Activated T-helper 1 cell treated with Interleukin-2 at 50 U/mL for 16 hours (primary cell): Measurements from ENCODE around the gene EPS15.

Source experiments
- DNase-seq: peaks from one replicate; pipeline ENCODE4 v3.0.0-alpha.2; 2020; ENCODE audit warnings: low read depth

EPS15 gene

DNA sequence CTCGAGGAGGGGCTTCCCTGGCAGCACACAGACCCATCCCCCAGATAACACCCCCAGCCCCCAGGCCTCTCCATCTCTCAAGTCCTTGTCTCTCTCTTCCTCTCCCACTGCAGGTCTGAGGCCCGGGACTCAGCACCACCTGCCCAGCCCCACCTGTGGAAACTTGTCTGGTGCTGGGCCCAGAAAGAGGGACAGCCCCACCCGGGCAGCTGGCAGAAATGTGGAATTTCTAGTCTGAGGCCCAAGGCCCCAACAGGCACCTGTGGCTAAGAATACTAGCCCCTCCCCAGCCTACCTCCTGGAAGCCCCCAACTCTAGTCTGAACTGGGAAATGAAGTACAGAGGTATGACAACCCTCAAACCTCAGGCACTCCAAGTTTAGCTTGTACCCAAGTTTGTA, 204.1 kb downstream of the EPS15 start:
- no peak for DNase-seq

DNA sequence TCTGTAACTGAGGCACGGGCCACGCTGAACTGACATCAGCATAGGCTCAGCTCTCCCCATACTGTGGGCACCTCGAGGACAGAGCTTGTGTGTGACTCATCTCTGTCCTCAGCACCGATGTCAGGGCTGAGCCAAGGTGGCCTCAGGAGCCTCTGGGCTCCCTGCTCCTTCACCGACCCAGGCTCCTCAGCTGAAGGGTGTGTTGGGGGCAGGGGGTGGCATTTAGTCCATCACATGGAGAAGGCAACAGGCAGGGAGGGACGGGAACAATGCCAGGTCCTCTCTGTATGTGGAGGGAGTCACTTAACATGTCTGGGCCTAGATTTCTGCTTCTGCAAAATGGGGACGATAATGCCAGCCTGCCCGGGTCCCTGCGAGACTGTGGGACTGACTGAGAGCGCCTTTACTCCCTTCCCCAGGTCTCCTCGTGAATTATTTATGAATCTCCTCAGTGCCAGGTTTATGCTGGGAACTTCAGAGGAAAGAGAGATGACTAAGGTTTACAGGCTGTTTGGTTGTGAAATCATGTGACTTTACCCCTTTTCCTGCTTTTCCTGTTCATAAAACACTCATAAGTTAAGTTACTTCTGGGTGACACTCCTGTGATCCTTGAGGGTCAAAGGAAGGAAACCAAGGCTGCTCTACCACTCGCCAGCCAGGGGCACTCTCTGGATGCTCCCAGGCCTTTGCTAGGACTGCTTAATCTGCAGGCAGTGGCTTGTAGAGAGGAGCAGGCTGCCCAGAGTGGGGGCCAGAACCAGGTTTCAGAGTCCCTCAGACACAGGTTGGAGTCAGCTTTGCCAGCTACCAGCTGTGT, 204.9 kb downstream of the EPS15 start:
- DNase-seq, result no peak

DNA sequence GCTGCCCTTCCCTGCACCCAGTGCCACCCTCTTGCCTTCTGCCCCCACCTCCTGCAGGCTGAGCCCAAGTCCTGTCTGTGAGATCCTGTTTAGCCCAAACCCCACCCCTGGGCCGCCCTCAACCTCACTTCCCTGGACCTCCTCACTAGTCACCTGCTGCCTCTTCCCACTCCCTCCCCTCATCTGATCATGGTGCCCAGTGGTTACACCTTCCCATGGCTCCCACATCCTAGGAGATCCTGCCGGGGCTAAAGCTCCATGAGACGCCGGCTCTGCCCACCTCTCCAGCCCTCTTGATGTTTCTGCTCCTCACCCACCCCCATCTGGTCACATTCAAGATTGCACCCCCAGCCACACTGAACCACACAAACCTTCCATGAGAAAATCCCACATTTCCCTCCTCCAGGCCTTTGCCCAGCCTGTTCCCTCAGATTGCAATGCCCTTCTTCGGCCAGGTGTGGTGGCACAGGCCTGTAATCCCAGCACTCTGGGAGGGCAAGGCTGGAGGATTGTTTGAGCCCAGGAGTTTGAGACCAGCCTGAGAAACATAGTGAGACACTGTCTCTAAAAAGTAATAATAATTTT, 205.7 kb downstream of the EPS15 start:
- DNase-seq, result no peak

DNA sequence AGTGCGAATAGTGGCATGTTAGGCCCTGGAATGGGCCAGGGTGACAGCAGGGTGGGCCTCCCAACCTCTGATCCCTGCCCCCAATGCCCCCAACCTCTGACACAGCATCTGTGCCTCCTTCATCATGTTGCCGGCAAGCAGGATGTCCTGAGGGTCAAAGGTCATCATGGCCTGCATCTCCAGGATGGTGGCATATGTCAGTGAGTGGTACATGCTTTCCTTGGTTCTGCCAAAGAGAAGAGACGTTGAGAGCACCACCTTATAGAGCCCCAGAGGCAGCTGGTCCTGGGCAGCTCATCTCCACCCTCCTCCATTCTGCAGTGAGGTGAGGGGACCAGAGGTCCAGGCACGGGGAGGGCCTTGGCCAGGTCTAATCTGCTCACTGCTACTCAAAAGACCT, 206.3 kb downstream of the EPS15 start:
- no peak for DNase-seq

DNA sequence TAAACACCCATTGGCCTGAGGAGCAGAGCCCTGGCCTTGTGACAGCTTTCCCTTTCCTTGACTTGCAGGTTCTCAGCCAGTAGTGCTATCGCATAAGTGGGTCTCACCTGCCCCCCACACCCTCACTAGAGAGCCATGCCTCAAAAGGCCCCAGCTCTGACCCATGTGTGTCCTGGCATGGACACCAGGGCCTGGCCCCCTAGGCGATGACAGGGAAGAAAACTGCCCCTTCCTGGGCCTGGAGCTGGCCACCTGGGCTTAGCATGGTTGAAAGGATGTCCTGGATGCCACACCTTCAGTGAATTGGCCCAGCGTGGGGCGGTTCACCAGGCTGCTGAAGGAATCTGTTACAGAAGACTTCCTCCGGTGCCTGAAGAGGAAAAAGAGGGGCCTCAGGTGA, 207.2 kb downstream of the EPS15 start:
- no peak for DNase-seq

DNA sequence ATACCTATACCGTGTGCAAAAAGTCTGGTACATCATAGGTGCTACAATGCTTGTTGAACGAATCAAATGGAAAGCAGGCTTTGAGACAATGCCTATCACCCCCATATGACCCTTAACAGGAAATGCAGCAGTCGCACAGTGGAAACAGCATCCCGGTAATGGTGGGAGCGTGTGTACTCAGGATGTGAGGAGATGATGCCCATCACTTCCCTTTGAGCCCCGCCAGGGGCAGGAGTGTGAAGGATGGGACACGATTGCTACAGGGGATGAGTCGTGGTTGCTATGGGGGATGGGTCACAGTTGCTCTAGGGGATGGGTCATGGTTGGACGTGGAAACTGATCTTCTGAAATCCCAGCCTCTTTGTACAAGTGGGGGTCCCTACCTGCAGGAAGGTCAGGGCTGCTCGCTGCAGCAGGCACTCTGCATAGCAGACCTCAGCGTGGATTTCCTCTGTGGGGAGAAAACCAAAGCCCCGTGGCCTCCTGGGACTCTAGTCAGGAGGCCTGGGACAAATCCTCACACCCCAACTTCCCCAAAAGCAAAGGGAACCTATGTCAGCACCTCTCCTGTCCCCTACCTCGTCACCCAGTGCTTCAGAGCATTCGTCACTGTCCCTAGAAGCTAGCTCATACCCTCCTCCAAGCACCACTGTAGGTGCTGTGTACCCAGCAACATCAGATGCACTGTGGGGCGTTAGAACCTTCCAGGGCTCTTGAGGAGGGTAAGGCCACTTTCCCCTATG, 208.0 kb downstream of the EPS15 start:
- no peak for DNase-seq

DNA sequence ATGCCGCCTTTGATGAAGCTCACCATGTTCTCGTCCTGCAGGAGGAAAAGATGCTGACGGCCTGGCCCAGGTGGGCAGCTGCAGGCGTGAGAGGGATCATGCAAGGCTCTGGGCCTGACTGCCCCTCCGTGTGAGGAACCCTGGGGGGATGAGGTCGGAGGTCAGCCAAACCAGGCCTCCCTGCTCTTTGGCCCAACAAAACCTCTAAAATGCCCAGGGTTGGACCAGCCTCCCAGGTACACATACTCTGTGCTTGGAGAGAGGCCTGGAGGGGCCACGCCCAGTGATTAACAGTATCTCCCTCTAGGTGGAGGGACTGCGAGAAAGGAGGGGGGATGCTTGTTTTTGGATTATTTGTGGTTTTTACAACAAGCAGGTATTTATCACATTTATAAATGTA, 209.8 kb downstream of the EPS15 start:
- no peak for DNase-seq

DNA sequence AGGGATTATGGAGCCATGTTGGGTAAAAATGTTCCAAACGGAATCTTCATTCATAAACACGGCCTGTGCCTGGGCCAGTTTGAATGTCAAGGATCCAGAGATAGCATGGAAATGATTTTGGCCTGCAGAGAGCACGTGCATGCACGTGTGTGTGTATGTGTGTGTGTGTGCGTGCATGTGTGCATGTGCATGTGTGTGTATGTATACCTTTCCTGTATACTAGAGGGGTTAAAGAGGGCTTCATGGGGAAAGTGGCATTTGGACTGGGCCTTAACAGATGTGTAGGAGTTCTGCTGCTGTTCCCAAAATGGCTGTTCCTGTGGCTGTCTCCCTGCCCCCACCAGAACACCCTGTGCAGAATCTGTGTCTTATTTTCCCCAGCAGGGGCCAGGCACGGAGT, 210.4 kb downstream of the EPS15 start:
- DNase-seq, result no peak

DNA sequence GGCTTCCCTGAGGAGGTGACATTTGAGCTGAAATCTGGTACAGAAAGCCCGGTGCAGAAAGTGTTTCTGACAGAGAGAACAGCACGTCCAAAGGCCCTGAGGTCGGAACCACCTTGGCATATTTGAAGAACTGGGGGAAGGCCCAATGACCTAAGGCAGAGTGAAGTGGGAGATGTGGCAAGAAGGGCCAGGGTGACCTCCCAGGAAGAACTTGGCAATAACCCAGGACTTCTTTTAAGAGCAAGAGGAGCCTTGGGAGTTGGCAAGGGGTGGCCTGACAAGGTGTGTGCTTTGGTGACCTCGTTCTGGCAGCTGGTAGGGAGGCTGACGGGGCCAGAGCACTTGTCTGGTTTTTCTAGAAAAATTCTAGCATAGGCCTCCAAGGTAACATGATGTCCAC, 212.1 kb downstream of the EPS15 start:
- DNase-seq, result no peak

DNA sequence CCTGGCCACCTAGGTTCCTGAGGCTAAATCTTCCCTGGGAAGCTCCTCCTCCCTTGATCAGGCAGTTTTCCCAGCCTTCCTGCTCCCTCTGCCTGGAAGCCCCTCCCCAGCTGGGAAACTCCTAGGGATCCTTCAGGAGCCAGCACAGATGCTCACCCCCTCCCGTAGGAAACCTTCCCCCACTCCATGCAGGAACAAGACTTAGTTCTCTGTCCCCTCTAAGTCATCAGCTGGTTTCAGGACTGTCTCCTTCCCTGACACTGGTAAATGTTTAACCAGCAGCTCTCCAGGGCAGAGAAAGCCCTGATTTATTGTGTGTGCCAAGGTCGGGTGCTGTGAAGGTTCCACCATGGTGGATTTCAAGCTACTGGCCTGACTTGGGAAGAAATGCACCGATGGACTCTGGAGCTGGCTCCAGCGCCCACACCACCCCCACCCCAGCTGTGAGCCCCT, 213.7 kb downstream of the EPS15 start:
- no peak for DNase-seq

DNA sequence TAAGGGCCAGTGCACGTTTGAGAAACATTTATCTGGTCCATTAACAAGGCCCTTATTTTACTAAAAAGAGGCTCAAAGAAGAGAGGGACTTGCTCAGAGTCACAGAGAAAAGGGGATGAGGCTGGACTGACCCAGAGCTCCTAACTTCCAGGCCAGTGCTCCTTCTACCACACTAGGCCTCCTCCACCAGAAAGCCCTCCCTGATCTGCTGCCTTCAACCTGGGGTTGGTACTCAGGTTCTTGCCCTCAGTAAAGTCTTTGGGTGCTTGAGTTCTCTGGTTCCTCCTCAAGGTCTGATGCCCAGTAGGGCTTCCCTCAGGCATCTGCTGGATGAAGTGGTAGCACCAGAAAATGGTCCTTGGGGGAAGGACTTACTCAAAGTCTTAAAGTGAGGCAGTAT, 214.7 kb downstream of the EPS15 start:
- DNase-seq, result no peak
